Lung (tissue), 12 donors: ENCODE data around the gene TOP3A. TPM values are rescaled to one million over a fixed set of nuclear protein-coding genes. Genes with fewer than 3 reads are reported as not detected.
A peak's percentile ranks its signal among the peaks of the same experiment; 100 is the strongest.

Source experiments
- ATAC-seq: fragments of 200-7000 bp; cut with Tn5 transposase; one replicate; pipeline ENCODE4 v1.9.1; 2020; ENCODE audit warnings: moderate number of reproducible peaks; ENCODE audit not compliant: insufficient read depth, low FRiP score
- DNase-seq, 3 donors: peaks; one replicate each; pipeline ENCODE4 v3.0.0-alpha.2; 2013 to 2017
- H3K27ac ChIP-seq, 2 donors: one replicate each; pipeline ENCODE4 v1.5.1; 2013; ENCODE audit warnings: mild to moderate bottlenecking in 2 of 2, moderate library complexity in 2 of 2, control low read depth in 1 of 2, inconsistent platforms in 1 of 2, low read depth in 1 of 2, low read length in 1 of 2
- H3K27me3 ChIP-seq, 3 donors: one replicate each; pipeline ENCODE4 v1.5.1; 2013; ENCODE audit warnings: low read length in 2 of 3; ENCODE audit not compliant: control insufficient read depth in 3 of 3, insufficient read depth in 3 of 3
- H3K36me3 ChIP-seq, 4 donors: one replicate each; pipeline ENCODE4 v1.5.1; 2013; ENCODE audit warnings: low read length in 4 of 4, mild to moderate bottlenecking in 1 of 4, moderate library complexity in 1 of 4; ENCODE audit not compliant: control insufficient read depth in 4 of 4, insufficient read depth in 4 of 4
- H3K4me1 ChIP-seq, 5 donors: one replicate each; pipeline ENCODE4 v1.5.1; 2013; ENCODE audit warnings: low read length in 5 of 5, mild to moderate bottlenecking in 2 of 5, moderate library complexity in 1 of 5; ENCODE audit not compliant: control insufficient read depth in 5 of 5, insufficient read depth in 5 of 5
- H3K4me3 ChIP-seq: one replicate; pipeline ENCODE4 v1.5.1; 2013; ENCODE audit warnings: mild to moderate bottlenecking, control low read depth, moderate library complexity
- H3K9ac ChIP-seq, 2 donors: one replicate each; pipeline ENCODE4 v1.5.1; 2013; ENCODE audit warnings: low read length in 2 of 2, control low read depth in 1 of 2; ENCODE audit not compliant: insufficient read depth in 1 of 2
- H3K9me3 ChIP-seq, 4 donors: one replicate each; pipeline ENCODE4 v1.5.1; 2013; ENCODE audit warnings: low read length in 3 of 4, mild to moderate bottlenecking in 1 of 4, moderate library complexity in 1 of 4; ENCODE audit not compliant: control insufficient read depth in 4 of 4, insufficient read depth in 3 of 4
- WGBS, 2 donors: extraction: QIAGEN DNeasy Blood & Tissue Kit; methylation state at CpG; one replicate each; pipeline ENCODE4 v1.1.7; 2013; 5-methylcytosine and 5-hydroxymethylcytosine counted together
- polyA plus RNA-seq, 2 donors: library from polyadenylated mRNA; stranded (reverse); fragments of 200-250 nt; gene quantifications; one replicate each; pipeline ENCODE4 v1.2.1, GENCODE V29; 2013
- total RNA-seq, 2 donors: library from RNA; depleted of rRNA in 1 of 2; stranded (reverse); fragments of >200 nt in 1 of 2; gene quantifications; one replicate each; pipeline ENCODE4 v1.2.1, GENCODE V29; 2014 to 2021
- TF ChIP-seq, protein P1 (sequence below): IDR thresholded peaks from 2 replicates; pipeline ENCODE4 v1.5.1; 2012; ENCODE audit warnings: mild to moderate bottlenecking; ENCODE audit errors: control extremely low read depth, extremely low read depth
- donor health status: control.
- donor health status: control.
- donor health status: Bipolar disorder and iron deficiency.
- donor health status: healthy.
- donor health status: DM: yes; HTN: yes; CAD: no.

TOP3A gene
- total and polyA plus RNA-seq, 4 donors = 14.6 to 41.4 (median 26.8) TPM

DNA sequence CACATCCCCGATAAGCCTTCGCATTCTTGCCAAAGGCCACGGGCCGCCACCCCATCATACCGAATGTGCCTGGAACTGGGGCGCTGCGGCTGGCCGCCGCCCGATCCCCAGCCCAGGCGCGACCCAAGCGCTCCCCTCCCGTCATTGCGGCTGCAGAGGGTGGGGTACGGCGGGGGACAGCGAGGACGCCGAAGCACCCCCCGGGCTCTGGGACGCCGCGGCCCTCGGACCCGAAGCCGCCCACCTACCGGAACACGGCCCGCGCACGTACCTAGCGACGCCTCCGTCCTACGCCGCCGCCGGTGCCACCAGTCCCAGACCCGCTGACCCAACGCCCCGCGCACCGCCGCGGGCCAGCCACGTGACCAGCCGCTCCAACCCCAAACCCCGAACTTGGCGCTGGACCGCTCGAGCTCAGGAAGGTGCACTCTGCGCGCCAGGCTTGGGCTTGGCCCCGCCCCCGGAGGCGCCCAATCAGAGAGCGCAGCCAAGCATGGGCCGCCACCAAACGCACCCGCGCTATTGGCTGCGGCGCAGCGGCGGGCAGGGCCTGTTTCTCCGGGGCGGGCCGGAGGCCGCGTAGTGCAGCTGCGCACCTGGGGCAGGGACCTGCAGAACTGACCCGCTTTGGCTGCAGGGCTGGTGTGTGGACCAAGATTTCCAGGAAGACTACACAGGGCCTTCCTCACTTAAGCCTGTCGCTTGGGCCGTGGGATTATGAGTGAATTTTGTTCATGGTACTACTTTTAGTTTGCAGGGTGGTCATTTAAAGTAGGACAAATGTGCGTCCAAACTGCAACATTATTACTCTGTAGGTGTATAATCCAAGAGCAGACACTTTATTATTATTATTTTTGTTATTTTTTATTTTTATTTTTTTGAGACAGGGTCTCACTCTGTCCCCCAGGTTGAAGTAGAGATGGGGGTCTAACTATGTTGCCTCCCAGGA lies 48.6 kb upstream of the TOP3A start, which contains the start of gene SHMT1:
TSS of gene SHMT1 (minus strand) at position 450 of the 949 bp plus-strand sequence. CDS start 7,569 bp downstream, outside the sequence.
- ATAC-seq = peak; percentile 100
- no peaks in the 10 kb centered on the region for H3K27me3 ChIP-seq
- 0% methylated on average over 63 to 76 of the region's 76 CpGs for WGBS, 2 donors
- H3K4me1 ChIP-seq = peaks cover 0 to 8% (median 0%) of the 10 kb centered on the region in 5 donors
- H3K27ac ChIP-seq = peak within 1 kb of the TSS; percentile 40 to 85
- peaks cover 0 to 2% (median under 1%) of the 10 kb centered on the region in 4 donors for H3K36me3 ChIP-seq
- H3K9me3 ChIP-seq = no peaks in the 10 kb centered on the region
- TF ChIP-seq, protein P1, sequence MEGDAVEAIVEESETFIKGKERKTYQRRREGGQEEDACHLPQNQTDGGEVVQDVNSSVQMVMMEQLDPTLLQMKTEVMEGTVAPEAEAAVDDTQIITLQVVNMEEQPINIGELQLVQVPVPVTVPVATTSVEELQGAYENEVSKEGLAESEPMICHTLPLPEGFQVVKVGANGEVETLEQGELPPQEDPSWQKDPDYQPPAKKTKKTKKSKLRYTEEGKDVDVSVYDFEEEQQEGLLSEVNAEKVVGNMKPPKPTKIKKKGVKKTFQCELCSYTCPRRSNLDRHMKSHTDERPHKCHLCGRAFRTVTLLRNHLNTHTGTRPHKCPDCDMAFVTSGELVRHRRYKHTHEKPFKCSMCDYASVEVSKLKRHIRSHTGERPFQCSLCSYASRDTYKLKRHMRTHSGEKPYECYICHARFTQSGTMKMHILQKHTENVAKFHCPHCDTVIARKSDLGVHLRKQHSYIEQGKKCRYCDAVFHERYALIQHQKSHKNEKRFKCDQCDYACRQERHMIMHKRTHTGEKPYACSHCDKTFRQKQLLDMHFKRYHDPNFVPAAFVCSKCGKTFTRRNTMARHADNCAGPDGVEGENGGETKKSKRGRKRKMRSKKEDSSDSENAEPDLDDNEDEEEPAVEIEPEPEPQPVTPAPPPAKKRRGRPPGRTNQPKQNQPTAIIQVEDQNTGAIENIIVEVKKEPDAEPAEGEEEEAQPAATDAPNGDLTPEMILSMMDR = no peak
- H3K9ac ChIP-seq = peak within 1 kb of the TSS; percentile 46 to 78
- peak within 1 kb of the TSS; percentile 75 for H3K4me3 ChIP-seq
- peak; percentile 89 to 94 (median 90) for DNase-seq

DNA sequence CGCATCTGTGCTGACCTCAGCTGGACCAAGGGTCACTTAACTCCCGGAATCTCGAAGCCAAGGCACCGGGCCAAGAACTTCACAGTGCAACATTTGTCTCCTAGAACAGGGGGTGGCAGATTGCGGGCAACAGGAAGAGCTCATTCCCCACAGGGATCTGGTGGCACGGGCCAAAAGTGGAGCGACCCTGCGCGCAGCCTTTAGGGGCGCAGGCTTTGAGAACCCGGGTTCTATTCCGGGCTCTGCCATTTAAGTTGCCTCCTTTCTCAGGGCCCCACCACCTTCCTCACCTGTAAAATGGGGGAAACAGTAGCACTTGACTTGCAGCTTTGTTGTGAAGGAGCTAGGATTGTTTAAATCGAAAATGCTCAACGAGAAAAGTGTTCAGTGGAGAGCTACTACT lies 47.9 kb upstream of the TOP3A start:
- ATAC-seq = no peak
- 5 to 6% methylated on average over 14 of the region's 14 CpGs for WGBS, 2 donors

DNA sequence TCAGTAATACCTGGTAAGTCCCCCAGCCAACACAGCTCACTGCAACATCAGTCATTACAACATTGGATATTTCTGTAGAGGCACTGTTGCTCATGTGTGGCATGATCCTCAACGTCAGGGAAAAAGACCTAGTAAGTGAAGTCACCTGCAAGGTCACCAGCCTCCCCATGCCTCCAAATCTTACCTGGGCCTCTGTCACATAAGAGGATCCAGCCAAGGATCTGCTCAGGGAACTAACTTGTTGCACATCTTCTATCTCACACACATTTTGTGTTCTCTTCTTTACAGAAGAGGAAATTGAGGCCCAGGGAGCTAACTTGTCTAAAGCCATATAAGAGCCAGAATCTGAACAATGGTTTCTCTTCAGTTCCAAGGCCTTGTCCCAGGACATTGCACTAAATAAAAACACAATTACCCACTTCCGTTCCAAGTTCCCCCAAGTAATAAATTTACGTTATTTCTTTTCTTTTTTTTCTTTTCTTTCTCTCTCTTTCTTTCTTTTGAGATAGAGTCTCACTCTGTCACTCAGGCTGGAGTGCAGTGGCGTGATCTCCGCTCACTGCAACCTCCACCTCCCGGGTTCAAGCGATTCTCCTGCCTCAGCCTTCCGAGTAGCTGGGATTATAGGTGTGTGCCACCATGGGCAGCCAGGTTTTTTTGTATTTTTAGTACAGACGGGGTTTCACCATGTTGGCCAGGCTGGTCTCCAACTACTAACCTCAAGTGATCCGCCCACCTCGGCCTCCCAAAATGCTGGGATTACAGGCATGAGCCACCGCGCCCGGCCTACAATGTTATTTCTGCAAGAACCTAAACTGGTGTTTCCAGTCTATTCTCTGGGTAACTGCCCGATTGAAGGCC lies 47.3 kb upstream of the TOP3A start:
- no peaks in the 10 kb centered on the region for H3K27me3 ChIP-seq
- H3K36me3 ChIP-seq = peaks cover 0 to 2% (median under 1%) of the 10 kb centered on the region in 4 donors
- H3K9ac ChIP-seq = peak overlapping the region in 1 of 2 donors; percentile 78
- WGBS, 2 donors = 62 to 69% methylated on average over 15 of the region's 15 CpGs
- H3K9me3 ChIP-seq = no peaks in the 10 kb centered on the region
- peaks cover 0 to 8% (median 0%) of the 10 kb centered on the region in 5 donors for H3K4me1 ChIP-seq
- no peak overlapping the region for H3K4me3 ChIP-seq
- DNase-seq (no peak), ATAC-seq (no peak)
- H3K27ac ChIP-seq = no peak overlapping the region
- TF ChIP-seq, protein P1 = no peak

More for the DNA sequence above, 47.9 kb upstream of the TOP3A start:
- peak overlapping the region; percentile 75 for H3K4me3 ChIP-seq
- peak overlapping the region; percentile 46 to 78 for H3K9ac ChIP-seq
- TF ChIP-seq, protein P1 = no peak
- peaks cover 0 to 2% (median under 1%) of the 10 kb centered on the region in 4 donors for H3K36me3 ChIP-seq
- H3K27me3 ChIP-seq = no peaks in the 10 kb centered on the region
- H3K27ac ChIP-seq = peak overlapping the region; percentile 40 to 85
- peaks cover 0 to 8% (median 0%) of the 10 kb centered on the region in 5 donors for H3K4me1 ChIP-seq
- H3K9me3 ChIP-seq = no peaks in the 10 kb centered on the region
- peak; percentile 30 to 40 (median 31) for DNase-seq
